ENCODE results near the gene PRDM7. TPM values are rescaled to one million over a fixed set of nuclear protein-coding genes. Genes with fewer than 3 reads are reported as not detected.
"Not testable (repeated sequence)": the region's sequence is repeated elsewhere in the genome, so short reads cannot be mapped to it uniquely, and the experiment has no call there.

Gene PRDM7
- not detected for total RNA-seq

DNA sequence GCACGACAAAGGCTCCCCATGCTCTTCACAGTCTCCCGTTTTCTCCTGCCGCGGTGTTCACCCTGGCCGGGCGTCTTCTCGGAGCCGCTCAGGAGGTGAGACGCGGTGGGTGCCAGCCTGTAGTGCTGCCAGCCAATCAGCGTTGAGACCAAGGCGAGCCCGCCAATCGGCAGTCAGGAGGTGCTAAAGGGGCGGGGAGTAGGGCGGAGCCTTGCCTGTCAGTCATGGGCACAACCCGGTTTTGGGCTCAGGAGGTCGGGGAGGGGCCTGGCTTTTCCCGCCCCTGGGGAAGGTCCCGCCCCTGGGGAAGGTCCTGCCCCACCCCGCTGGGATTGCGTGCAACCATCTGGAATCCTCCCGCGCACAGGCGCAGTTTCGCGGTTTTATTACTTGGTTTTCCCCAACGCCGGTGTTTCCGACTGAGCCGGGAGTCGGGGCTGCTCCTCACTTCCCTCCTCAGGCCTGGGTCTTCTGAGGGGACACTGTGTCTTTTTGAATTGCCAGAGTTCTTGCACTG, at the start of gene PRDM7:
PRDM7 (minus strand) TSS at position 92 of the 517 bp plus-strand sequence. CDS start 1,421 bp downstream, outside the sequence.
- CTCF ChIA-PET = interaction anchor here (1.1 to 1.3 kb wide), 2 partner anchors 12 to 130 kb away, joined by 3 to 4 read pairs; no protein-coding TSS in a partner anchor
- POLR2A ChIA-PET = no interaction called here

GRCh38 chr16:90121846-90122245, 44.7 kb upstream of the PRDM7 start:
- H3K27me3 Mint-ChIP-seq; H3K4me3 Mint-ChIP-seq; H3K9me3 Mint-ChIP-seq; H3K36me3 Mint-ChIP-seq (ENCODE audit: low read depth); CTCF ChIA-PET; intact Hi-C loops (cut with micrococcal nuclease); H3K27ac Mint-ChIP-seq; POLR2A ChIA-PET; H3K4me1 Mint-ChIP-seq (ENCODE audit: low read depth); ATAC-seq; DNase-seq: not testable (repeated sequence)

More for the DNA sequence above, at the start of gene PRDM7:
- DNase-seq (peak; percentile 98), ATAC-seq (peak; percentile 96)
- Mint-ChIP-seq H3K9me3 (no peaks in the 10 kb centered on the region), H3K4me1 (ENCODE audit: low read depth) (peaks cover 19% of the 10 kb centered on the region), H3K36me3 (ENCODE audit: low read depth) (no peaks in the 10 kb centered on the region), H3K27ac (peak within 1 kb of the TSS; percentile 80), H3K4me3 (peak within 1 kb of the TSS; percentile 72), H3K27me3 (peaks cover 14% of the 10 kb centered on the region)
- TF ChIP-seq, protein P1, sequence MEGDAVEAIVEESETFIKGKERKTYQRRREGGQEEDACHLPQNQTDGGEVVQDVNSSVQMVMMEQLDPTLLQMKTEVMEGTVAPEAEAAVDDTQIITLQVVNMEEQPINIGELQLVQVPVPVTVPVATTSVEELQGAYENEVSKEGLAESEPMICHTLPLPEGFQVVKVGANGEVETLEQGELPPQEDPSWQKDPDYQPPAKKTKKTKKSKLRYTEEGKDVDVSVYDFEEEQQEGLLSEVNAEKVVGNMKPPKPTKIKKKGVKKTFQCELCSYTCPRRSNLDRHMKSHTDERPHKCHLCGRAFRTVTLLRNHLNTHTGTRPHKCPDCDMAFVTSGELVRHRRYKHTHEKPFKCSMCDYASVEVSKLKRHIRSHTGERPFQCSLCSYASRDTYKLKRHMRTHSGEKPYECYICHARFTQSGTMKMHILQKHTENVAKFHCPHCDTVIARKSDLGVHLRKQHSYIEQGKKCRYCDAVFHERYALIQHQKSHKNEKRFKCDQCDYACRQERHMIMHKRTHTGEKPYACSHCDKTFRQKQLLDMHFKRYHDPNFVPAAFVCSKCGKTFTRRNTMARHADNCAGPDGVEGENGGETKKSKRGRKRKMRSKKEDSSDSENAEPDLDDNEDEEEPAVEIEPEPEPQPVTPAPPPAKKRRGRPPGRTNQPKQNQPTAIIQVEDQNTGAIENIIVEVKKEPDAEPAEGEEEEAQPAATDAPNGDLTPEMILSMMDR (IDR thresholded peaks at IDR 0.05) = no peak
- intact Hi-C loops (cut with micrococcal nuclease) = no loop called here

DNA sequence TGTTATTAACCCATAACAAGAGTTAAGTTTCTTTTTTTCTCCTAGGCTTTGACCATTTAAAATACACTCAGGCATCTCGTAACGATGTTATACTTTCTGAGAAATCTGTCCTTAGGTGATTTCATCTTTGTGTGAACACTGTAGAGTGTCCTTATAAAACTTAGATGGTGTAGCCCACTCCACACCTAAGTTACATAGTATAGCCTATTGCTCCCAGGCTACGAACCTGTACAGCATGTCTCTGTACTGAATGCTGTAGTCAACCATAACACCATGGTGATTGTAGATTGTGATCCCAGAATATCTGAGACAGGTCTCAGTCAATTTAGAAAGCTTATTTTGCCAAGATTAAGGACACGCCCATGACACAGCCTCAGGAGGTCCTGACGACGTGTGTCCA, 30.5 kb upstream of the PRDM7 start:
- CTCF ChIA-PET; ATAC-seq; POLR2A ChIA-PET; H3K27ac Mint-ChIP-seq; H3K36me3 Mint-ChIP-seq (ENCODE audit: low read depth); H3K4me1 Mint-ChIP-seq (ENCODE audit: low read depth); H3K4me3 Mint-ChIP-seq; intact Hi-C loops (cut with micrococcal nuclease); DNase-seq; H3K9me3 Mint-ChIP-seq; H3K27me3 Mint-ChIP-seq: not testable (repeated sequence)

GRCh38 chr16:90107060-90107459, 29.9 kb upstream of the PRDM7 start:
- H3K36me3 Mint-ChIP-seq (ENCODE audit: low read depth); H3K4me3 Mint-ChIP-seq; intact Hi-C loops (cut with micrococcal nuclease); DNase-seq; CTCF ChIA-PET; H3K9me3 Mint-ChIP-seq; H3K27ac Mint-ChIP-seq; H3K27me3 Mint-ChIP-seq; H3K4me1 Mint-ChIP-seq (ENCODE audit: low read depth); POLR2A ChIA-PET: not testable (repeated sequence)
- peak; percentile 32 for ATAC-seq

DNA sequence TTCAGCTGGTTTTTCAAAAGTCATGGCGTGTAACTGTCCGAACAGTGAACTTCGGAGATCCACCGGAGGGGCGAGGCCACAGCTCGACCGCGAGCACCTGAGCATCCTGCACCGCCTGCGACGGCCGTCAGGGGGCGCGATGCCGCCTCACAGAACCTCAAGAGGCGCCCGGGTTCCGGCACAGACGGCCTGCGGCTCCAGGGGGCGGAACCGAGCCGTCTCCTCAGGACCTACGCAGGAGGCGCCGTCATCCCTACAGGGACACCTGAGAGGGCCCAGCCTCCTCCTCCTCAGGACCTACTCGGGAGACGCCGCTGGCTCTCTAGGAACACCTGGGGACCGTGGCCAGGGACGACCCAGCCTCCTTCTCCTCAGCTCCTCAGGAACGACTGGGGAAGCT, 29.1 kb upstream of the PRDM7 start:
- H3K4me3 Mint-ChIP-seq; POLR2A ChIA-PET; CTCF ChIA-PET; H3K27ac Mint-ChIP-seq; H3K27me3 Mint-ChIP-seq; intact Hi-C loops (cut with micrococcal nuclease); H3K36me3 Mint-ChIP-seq (ENCODE audit: low read depth); H3K9me3 Mint-ChIP-seq; H3K4me1 Mint-ChIP-seq (ENCODE audit: low read depth): not testable (repeated sequence)
- TF ChIP-seq, protein P1 (IDR thresholded peaks at IDR 0.05) = peak; percentile 27
- DNase-seq = peak; percentile 61
- ATAC-seq = peak; percentile 97

- CTCF ChIA-PET; H3K36me3 Mint-ChIP-seq (ENCODE audit: low read depth); ATAC-seq; H3K4me3 Mint-ChIP-seq; H3K27me3 Mint-ChIP-seq; H3K4me1 Mint-ChIP-seq (ENCODE audit: low read depth); POLR2A ChIA-PET; DNase-seq; H3K9me3 Mint-ChIP-seq; H3K27ac Mint-ChIP-seq; intact Hi-C loops (cut with micrococcal nuclease): not testable (repeated sequence)
These were observed 27.6 kb upstream of the PRDM7 start for GRCh38 chr16:90104725-90105124.

- H3K27ac Mint-ChIP-seq; H3K36me3 Mint-ChIP-seq (ENCODE audit: low read depth); CTCF ChIA-PET; H3K27me3 Mint-ChIP-seq; POLR2A ChIA-PET; ATAC-seq; DNase-seq; H3K4me3 Mint-ChIP-seq; H3K4me1 Mint-ChIP-seq (ENCODE audit: low read depth); H3K9me3 Mint-ChIP-seq; intact Hi-C loops (cut with micrococcal nuclease): not testable (repeated sequence)
These were observed 25.2 kb upstream of the PRDM7 start for GRCh38 chr16:90102086-90102884.

GRCh38 chr16:90101332-90101731, 24.2 kb upstream of the PRDM7 start:
- CTCF ChIA-PET; ATAC-seq; H3K4me1 Mint-ChIP-seq (ENCODE audit: low read depth); H3K4me3 Mint-ChIP-seq; H3K9me3 Mint-ChIP-seq; DNase-seq; H3K27ac Mint-ChIP-seq; intact Hi-C loops (cut with micrococcal nuclease); H3K27me3 Mint-ChIP-seq; H3K36me3 Mint-ChIP-seq (ENCODE audit: low read depth); POLR2A ChIA-PET: not testable (repeated sequence)

DNA sequence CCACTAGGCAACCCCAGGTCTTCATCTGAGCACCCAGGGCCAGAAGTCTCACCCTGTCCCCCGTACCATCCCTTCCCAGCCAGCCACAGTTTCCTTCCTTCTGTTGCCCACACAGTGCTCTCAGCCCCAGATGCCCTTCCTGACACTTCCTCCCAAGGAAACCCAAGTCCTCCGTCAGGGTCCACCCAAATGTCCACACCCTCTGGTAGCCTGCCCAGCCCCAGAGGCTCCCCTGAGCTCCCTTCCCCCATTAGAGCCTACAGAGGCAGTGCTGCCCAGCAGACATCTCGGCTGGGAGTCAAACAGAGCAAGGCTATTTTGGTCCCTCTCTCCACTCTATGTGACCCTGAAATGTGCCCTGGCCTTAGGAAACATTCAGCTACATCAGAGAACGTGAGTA, 23.7 kb upstream of the PRDM7 start:
- intact Hi-C loops (cut with micrococcal nuclease); H3K27ac Mint-ChIP-seq; H3K4me3 Mint-ChIP-seq; H3K4me1 Mint-ChIP-seq (ENCODE audit: low read depth); ATAC-seq; DNase-seq; H3K9me3 Mint-ChIP-seq; POLR2A ChIA-PET; H3K27me3 Mint-ChIP-seq; H3K36me3 Mint-ChIP-seq (ENCODE audit: low read depth); CTCF ChIA-PET: not testable (repeated sequence)

- H3K27me3 Mint-ChIP-seq; ATAC-seq; POLR2A ChIA-PET; DNase-seq; H3K9me3 Mint-ChIP-seq; H3K36me3 Mint-ChIP-seq (ENCODE audit: low read depth); intact Hi-C loops (cut with micrococcal nuclease); H3K4me3 Mint-ChIP-seq; CTCF ChIA-PET; H3K27ac Mint-ChIP-seq; H3K4me1 Mint-ChIP-seq (ENCODE audit: low read depth): not testable (repeated sequence)
These were observed 23.1 kb upstream of the PRDM7 start for GRCh38 chr16:90100229-90100628.

Data from activated CD8-positive, alpha-beta T cell treated with anti-CD3 and anti-CD28 coated beads for 36 hours (primary cell).